A549 (cell line): Measurements from ENCODE around the gene DDX47. TPM values are rescaled to one million over a fixed set of nuclear protein-coding genes. Genes with fewer than 3 reads are reported as not detected.
A peak's percentile ranks its signal among the peaks of the same experiment; 100 is the strongest.

Experiments used
- ATAC-seq, 2 experiments: fragments of 200-7000 bp in 1 of 2; fragments of >200 bp in 1 of 2; cut with Nextera tagmentation in 1 of 2; cut with Tn5 transposase in 1 of 2; 3 replicates each; pipeline versions ENCODE4 v1.8.0 to v1.9.1; 2018 to 2020; ENCODE audit warnings: mild to moderate bottlenecking in 1 of 2, moderate library complexity in 1 of 2
- CTCF ChIA-PET: fragments of 300-600 bp; sonication (Branson Sonifier 250); formaldehyde crosslinking; extraction: SDS; loops from one replicate; lab custom pipeline; 2021; ENCODE audit warnings: antibody characterized with exemption, inconsistent platforms; lab: Yijun Ruan, JAX
- POLR2A ChIA-PET: fragments of 350-600 bp; formaldehyde crosslinking; extraction: SDS; loops from one replicate; lab custom pipeline; 2021; ENCODE audit warnings: antibody characterized with exemption, inconsistent platforms; lab: Yijun Ruan, JAX
- DNase-seq, 2 experiments: peaks; one replicate each; pipeline versions ENCODE4 v3.0.0 to v3.0.0-alpha.2; 2011 to 2016; ENCODE audit warnings: low read depth in 1 of 2, low spot score in 1 of 2
- FAIRE-seq: peaks from 2 replicates; lab custom pipeline; 2011; peaks lifted over from hg19 to GRCh38; lab: Jason Lieb, UNC
- H3K27ac ChIP-seq, 2 experiments: fragments of >200 bp; sonication (Bioruptor Twin); formaldehyde crosslinking; 3 replicates each; pipeline ENCODE4 v1.5.1; 2016 to 2017
- H3K4me1 ChIP-seq: fragments of >200 bp; sonication (Bioruptor Twin); formaldehyde crosslinking; 3 replicates; pipeline ENCODE4 v1.6.1; 2016
- H3K4me2 ChIP-seq: fragments of >200 bp; sonication (Bioruptor Twin); formaldehyde crosslinking; 3 replicates; pipeline ENCODE4 v1.6.1; 2016
- H3K4me3 ChIP-seq: fragments of >200 bp; sonication (Bioruptor Twin); formaldehyde crosslinking; 3 replicates; pipeline ENCODE4 v1.5.1; 2016
- H3K9me3 ChIP-seq: fragments of >200 bp; sonication (Bioruptor Twin); formaldehyde crosslinking; 3 replicates; pipeline ENCODE4 v1.6.1; 2016
- BCL3 ChIP-seq: fragments of >200 bp; sonication (Bioruptor Twin); formaldehyde crosslinking; IDR thresholded peaks from 3 replicates; pipeline ENCODE4 v1.6.1; 2016
- CEBPB ChIP-seq, 2 experiments: fragments of >200 bp in 1 of 2; sonication (Bioruptor Twin) in 1 of 2; formaldehyde crosslinking in 1 of 2; IDR thresholded peaks; 2 replicates each; pipeline ENCODE4 v1.6.1; 2012 to 2016
- EHF ChIP-seq: fragments of 250-450 bp; sonication (Bioruptor Pico); IDR thresholded peaks from 2 replicates; pipeline ENCODE4 v1.5.0; 2020; ENCODE audit warnings: mild to moderate bottlenecking
- EP300 ChIP-seq, 2 experiments: fragments of >200 bp; sonication (Bioruptor Twin); formaldehyde crosslinking; IDR thresholded peaks; 2 replicates in 1 of 2; 3 replicates in 1 of 2; pipeline ENCODE4 v1.6.1; 2016 to 2017
- FOSL2 ChIP-seq, 2 experiments: fragments of 450-650 bp in 1 of 2; fragments of >200 bp in 1 of 2; sonication (Bioruptor Twin) in 1 of 2; formaldehyde crosslinking; IDR thresholded peaks; 2 replicates each; pipeline versions ENCODE4 v1.5.0 to v1.6.1; 2016 to 2020; ENCODE audit warnings: mild to moderate bottlenecking in 1 of 2, moderate library complexity in 1 of 2
- FOXS1 ChIP-seq: fragments of 250-450 bp; sonication (Bioruptor Pico); IDR thresholded peaks from 2 replicates; pipeline ENCODE4 v1.5.0; 2020; ENCODE audit warnings: mild to moderate bottlenecking, moderate library complexity
- GATA3 ChIP-seq: IDR thresholded peaks from 2 replicates; pipeline ENCODE4 v1.6.1; 2012; ENCODE audit warnings: borderline replicate concordance
- HDAC2 ChIP-seq: fragments of 200-600 bp; sonication (generic); IDR thresholded peaks from 2 replicates; pipeline ENCODE4 v1.6.1; 2016
- HMGXB4 ChIP-seq: fragments of 250-450 bp; sonication (Bioruptor Pico); IDR thresholded peaks from 2 replicates; pipeline ENCODE4 v1.5.0; 2021; ENCODE audit warnings: mild to moderate bottlenecking, moderate library complexity, borderline replicate concordance
- HOXA7 ChIP-seq: fragments of 250-450 bp; sonication (Bioruptor Pico); IDR thresholded peaks from 2 replicates; pipeline ENCODE4 v1.5.0; 2020; ENCODE audit warnings: mild to moderate bottlenecking, moderate library complexity
- HOXB13 ChIP-seq: fragments of 250-450 bp; sonication (Bioruptor Pico); IDR thresholded peaks from 2 replicates; pipeline ENCODE4 v1.5.0; 2020; ENCODE audit warnings: low read depth, mild to moderate bottlenecking, moderate library complexity
- HOXB5 ChIP-seq: fragments of 250-450 bp; sonication (Bioruptor Pico); IDR thresholded peaks from 2 replicates; pipeline ENCODE4 v1.5.0; 2020; ENCODE audit warnings: mild to moderate bottlenecking, moderate library complexity
- JUN ChIP-seq, 2 experiments: fragments of >200 bp; sonication (Bioruptor Twin); formaldehyde crosslinking; IDR thresholded peaks; 2 replicates in 1 of 2; 3 replicates in 1 of 2; pipeline ENCODE4 v1.6.1; 2016 to 2017
- JUNB ChIP-seq: fragments of >200 bp; sonication (Bioruptor Twin); formaldehyde crosslinking; IDR thresholded peaks from 2 replicates; pipeline ENCODE4 v1.6.1; 2016
- MAZ ChIP-seq: fragments of 150-350 bp; IDR thresholded peaks from 2 replicates; pipeline ENCODE4 v1.6.1; 2014; ENCODE audit warnings: antibody characterized with exemption, low read depth, low read length, borderline replicate concordance
- RAD21 ChIP-seq, 2 experiments: fragments of >200 bp in 1 of 2; sonication (Bioruptor Twin) in 1 of 2; formaldehyde crosslinking in 1 of 2; IDR thresholded peaks in 1 of 2; conservative IDR thresholded peaks in 1 of 2; 2 replicates in 1 of 2; 3 replicates in 1 of 2; pipeline ENCODE4 v1.6.1; 2012 to 2018; ENCODE audit warnings: inconsistent platforms in 1 of 2
- RARB ChIP-seq: fragments of 250-450 bp; sonication (Bioruptor Pico); IDR thresholded peaks from 2 replicates; pipeline ENCODE4 v1.8.0; 2021; ENCODE audit warnings: mild to moderate bottlenecking, moderate library complexity
- REST ChIP-seq: fragments of 200-600 bp; sonication (generic); IDR thresholded peaks from 2 replicates; pipeline ENCODE4 v1.6.1; 2016; ENCODE audit warnings: antibody characterized with exemption, mild to moderate bottlenecking, moderate library complexity
- SMC3 ChIP-seq: fragments of >200 bp; sonication (Bioruptor Twin); formaldehyde crosslinking; IDR thresholded peaks from 3 replicates; pipeline ENCODE4 v1.6.1; 2018; ENCODE audit warnings: inconsistent platforms
- ZNF302 ChIP-seq: fragments of 250-450 bp; sonication (Bioruptor Pico); IDR thresholded peaks from 2 replicates; pipeline ENCODE4 v1.9.0; 2021; ENCODE audit warnings: inconsistent platforms, mild to moderate bottlenecking, moderate library complexity
- WGBS: methylation state at CpG from one replicate; pipeline ENCODE4 v1.1.6; 2017; ENCODE audit errors: missing lambda C conversion rate; 5-methylcytosine and 5-hydroxymethylcytosine counted together
- polyA plus RNA-seq, 4 experiments: library from polyadenylated mRNA; depleted of rRNA in 3 of 4; stranded (reverse); fragments of >200 nt; fragmentation: RNase III in 1 of 4; extraction: RNeasy Plus Mini Kit Qiagen cat#74134 plus additional on column Dnase treatment in 1 of 4; gene quantifications; 2 replicates in 3 of 4; 3 replicates in 1 of 4; pipeline ENCODE4 v1.2.3, GENCODE V29; 2011 to 2017
- TF ChIP-seq, protein P1 (sequence below): IDR thresholded peaks from 2 replicates; pipeline ENCODE4 v1.6.1; 2012
- TF ChIP-seq, protein P2 (sequence below): fragments of >200 bp; sonication (Bioruptor Twin); formaldehyde crosslinking; IDR thresholded peaks from 2 replicates; pipeline ENCODE4 v1.6.1; 2016
- TF ChIP-seq, protein P3 (sequence below): IDR thresholded peaks from 2 replicates; pipeline ENCODE4 v1.6.1; 2012

Gene DDX47
- polyA plus RNA-seq, 2 of the 4 experiments (the other 2 are of a cell fraction): 81.6 to 144 TPM

DNA sequence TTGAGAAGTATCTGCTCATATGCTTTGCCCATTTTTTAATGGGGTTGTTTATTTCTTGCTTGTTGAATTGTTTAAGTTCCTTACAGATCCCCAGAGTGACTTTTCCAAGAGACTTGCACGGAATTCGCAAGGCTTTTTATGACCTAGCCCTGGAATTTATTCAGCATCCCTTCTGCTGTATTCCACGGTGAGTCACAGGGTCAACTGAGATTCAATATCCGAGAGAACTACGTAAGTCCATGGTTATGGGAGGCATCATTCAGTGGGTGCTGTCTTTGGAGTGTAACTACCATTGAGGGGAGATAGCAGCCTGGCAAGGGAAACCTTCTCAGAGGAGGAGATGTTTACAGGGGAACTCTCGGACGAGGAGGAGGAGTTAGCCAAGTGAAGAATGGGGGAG, 57.3 kb downstream of the DDX47 start:
- peak overlapping the region; percentile 86 for H3K4me2 ChIP-seq
- H3K27ac ChIP-seq: peak overlapping the region; percentile 97 to 98
- peaks cover 6% of the 10 kb centered on the region; the same call in 2 of the 3 replicates for H3K9me3 ChIP-seq
- ATAC-seq (peak; percentile 76 to 85), FAIRE-seq (peak; percentile 100), DNase-seq (peak; percentile 81 to 99)
- no peak overlapping the region for H3K4me3 ChIP-seq
- TF ChIP-seq JUNB (peak; percentile 96), REST (no peak), JUN (IDR thresholded peaks at IDR 0.05) (peak; percentile 85 to 96; a peak in 4 of 5 replicates), FOSL2 (IDR thresholded peaks at IDR 0.05) (peak; percentile 95), FOSL2 (CRISPR knock-in tag; IDR thresholded peaks at IDR 0.05) (peak; percentile 99), HOXB13 (CRISPR knock-in tag) (peak; percentile 64; the same call in 1 of the 2 replicates), HOXA7 (CRISPR knock-in tag) (no peak), HDAC2 (no peak), RARB (peak; percentile 91), ZNF302 (CRISPR knock-in tag) (peak; percentile 6; the same call in 1 of the 2 replicates), EP300 (IDR thresholded peaks at IDR 0.05) (peak; percentile 90 to 96; a peak in 3 of 5 replicates), BCL3 (peak; percentile 78; the same call in 1 of the 3 replicates), CEBPB (IDR thresholded peaks at IDR 0.05) (peak; percentile 15 to 87; a peak in 1 of 4 replicates), GATA3 (peak; percentile 99), RAD21 (conservative IDR thresholded peaks at IDR 0.05 in 1 of 2, IDR thresholded peaks at IDR 0.05 in 1 of 2) (peak; percentile 43 to 50; a peak in 3 of 5 replicates), SMC3 (peak; percentile 44; the same call in 1 of the 3 replicates), MAZ (no peak), HMGXB4 (CRISPR knock-in tag) (no peak), HOXB5 (CRISPR knock-in tag) (peak; percentile 85; the same call in 1 of the 2 replicates), FOXS1 (CRISPR knock-in tag) (peak; percentile 79; the same call in 1 of the 2 replicates), EHF (CRISPR knock-in tag) (peak; percentile 13; the same call in 1 of the 2 replicates)
- TF ChIP-seq, protein P1, sequence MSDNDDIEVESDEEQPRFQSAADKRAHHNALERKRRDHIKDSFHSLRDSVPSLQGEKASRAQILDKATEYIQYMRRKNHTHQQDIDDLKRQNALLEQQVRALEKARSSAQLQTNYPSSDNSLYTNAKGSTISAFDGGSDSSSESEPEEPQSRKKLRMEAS: peak; percentile 95
- TF ChIP-seq, protein P2, sequence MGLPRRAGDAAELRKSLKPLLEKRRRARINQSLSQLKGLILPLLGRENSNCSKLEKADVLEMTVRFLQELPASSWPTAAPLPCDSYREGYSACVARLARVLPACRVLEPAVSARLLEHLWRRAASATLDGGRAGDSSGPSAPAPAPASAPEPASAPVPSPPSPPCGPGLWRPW: 0 out of 2 replicates have a peak, but pooled peaks have one; percentile 36
- TF ChIP-seq, protein P3, sequence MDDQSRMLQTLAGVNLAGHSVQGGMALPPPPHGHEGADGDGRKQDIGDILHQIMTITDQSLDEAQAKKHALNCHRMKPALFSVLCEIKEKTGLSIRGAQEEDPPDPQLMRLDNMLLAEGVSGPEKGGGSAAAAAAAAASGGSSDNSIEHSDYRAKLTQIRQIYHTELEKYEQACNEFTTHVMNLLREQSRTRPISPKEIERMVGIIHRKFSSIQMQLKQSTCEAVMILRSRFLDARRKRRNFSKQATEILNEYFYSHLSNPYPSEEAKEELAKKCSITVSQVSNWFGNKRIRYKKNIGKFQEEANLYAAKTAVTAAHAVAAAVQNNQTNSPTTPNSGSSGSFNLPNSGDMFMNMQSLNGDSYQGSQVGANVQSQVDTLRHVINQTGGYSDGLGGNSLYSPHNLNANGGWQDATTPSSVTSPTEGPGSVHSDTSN: peak; percentile 86
- 2% methylated on average over 7 of the region's 7 CpGs for WGBS
- H3K4me1 ChIP-seq: peaks cover 61% of the 10 kb centered on the region
- CTCF ChIA-PET: interaction anchor here (5.0 kb wide), 1 partner anchor 34 kb away, joined by 34 read pairs; no protein-coding TSS in a partner anchor
- POLR2A ChIA-PET: no interaction called here
